Measurements from ENCODE around the gene SART3.
"Not testable (repeated sequence)": the region's sequence is repeated elsewhere in the genome, so short reads cannot be mapped to it uniquely, and the experiment has no call there.

Gene SART3

DNA sequence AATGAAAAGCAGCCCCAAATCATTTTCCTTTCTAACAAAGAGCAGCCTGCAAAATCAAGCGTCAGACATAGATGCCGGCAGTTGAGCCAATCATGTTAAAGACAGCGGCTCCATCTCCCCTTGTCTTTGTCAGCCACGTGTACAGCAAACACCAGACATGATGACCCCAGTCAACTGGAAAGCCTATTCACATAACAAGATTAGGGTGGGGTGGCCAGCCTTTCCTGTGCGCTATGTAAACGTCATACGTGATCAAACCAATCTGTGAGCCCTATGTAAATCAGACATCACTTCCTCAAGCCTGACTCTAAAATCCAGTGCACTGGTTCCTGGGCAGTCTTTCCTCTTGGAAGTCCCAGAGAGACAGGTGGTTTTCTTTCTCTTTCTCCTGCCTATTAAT is 55.8 kb downstream of the SART3 start:
- Mint-ChIP-seq H3K27ac (no peak overlapping the region), H3K4me1 (ENCODE audit: low read depth) (no peaks in the 10 kb centered on the region), H3K4me3 (no peak overlapping the region), H3K27me3 (ENCODE audit: low read depth) (no peaks in the 10 kb centered on the region), H3K9me3 (peaks cover 33% of the 10 kb centered on the region), H3K36me3 (ENCODE audit: low read depth) (no peaks in the 10 kb centered on the region)
- DNase-seq (ENCODE audit: low spot score), result no peak

DNA sequence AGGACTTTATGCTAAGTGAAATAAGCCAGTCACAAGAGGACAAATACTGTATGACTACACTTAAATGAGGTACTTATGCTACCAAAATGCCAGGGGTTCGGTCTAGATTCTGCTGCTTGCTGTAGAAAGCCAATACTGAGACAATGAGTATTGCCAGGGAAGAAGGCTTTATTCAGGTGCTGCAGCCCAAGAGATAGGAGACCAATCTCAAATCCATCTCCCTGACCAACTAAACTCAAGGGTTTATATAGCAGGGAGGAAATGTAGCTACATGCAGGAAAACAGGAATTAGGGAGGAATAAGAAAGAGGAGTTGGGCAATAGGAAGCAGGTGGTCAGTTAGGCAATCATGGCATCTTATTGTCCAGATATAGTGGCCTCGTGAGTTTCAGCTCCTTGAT is 58.1 kb downstream of the SART3 start:
- Mint-ChIP-seq H3K4me3 (no peak overlapping the region), H3K9me3 (peaks cover 33% of the 10 kb centered on the region), H3K36me3 (ENCODE audit: low read depth) (no peaks in the 10 kb centered on the region), H3K4me1 (ENCODE audit: low read depth) (no peaks in the 10 kb centered on the region), H3K27me3 (ENCODE audit: low read depth) (no peaks in the 10 kb centered on the region), H3K27ac (no peak overlapping the region)
- DNase-seq (ENCODE audit: low spot score), result no peak

- Mint-ChIP-seq H3K27ac (no peak overlapping the region), H3K27me3 (ENCODE audit: low read depth) (peaks cover 6% of the 10 kb centered on the region), H3K4me3 (no peak overlapping the region), H3K36me3 (ENCODE audit: low read depth) (no peaks in the 10 kb centered on the region), H3K4me1 (ENCODE audit: low read depth) (no peaks in the 10 kb centered on the region), H3K9me3 (peaks cover 13% of the 10 kb centered on the region)
- no peak for DNase-seq (ENCODE audit: low spot score)
These were observed 62.8 kb downstream of the SART3 start for GRCh38 chr12:108498136-108498535.

- Mint-ChIP-seq H3K4me1 (ENCODE audit: low read depth) (no peaks in the 10 kb centered on the region), H3K27me3 (ENCODE audit: low read depth) (peaks cover 6% of the 10 kb centered on the region), H3K27ac (no peak overlapping the region), H3K4me3 (no peak overlapping the region), H3K36me3 (ENCODE audit: low read depth) (no peaks in the 10 kb centered on the region), H3K9me3 (no peaks in the 10 kb centered on the region)
- no peak for DNase-seq (ENCODE audit: low spot score)
These were observed 65.0 kb downstream of the SART3 start for GRCh38 chr12:108495823-108496579.

DNA sequence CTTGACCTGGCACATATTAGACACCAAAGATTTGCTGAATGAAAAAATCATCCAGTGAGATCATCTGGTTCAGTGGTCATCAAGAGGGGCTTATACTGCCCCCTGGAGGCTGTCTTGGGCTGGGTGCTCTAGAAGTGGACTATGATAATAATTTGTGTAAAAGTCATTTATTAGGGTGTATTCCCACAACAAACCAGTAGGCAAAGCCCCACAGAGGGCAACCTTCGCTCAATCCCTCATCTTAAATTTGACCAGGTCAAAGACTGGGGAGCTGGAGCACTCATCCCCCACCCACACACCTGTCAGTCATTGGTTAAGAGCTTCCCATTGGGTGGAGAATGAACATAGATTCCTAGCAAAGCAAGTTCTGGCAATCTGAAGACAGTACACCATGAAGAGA is 65.9 kb downstream of the SART3 start:
- DNase-seq (ENCODE audit: low spot score), result no peak
- no peaks in the 10 kb centered on the region for H3K9me3 Mint-ChIP-seq
- no peaks in the 10 kb centered on the region for H3K4me1 Mint-ChIP-seq (ENCODE audit: low read depth)
- H3K4me3 Mint-ChIP-seq, result no peak overlapping the region
- peaks cover 6% of the 10 kb centered on the region for H3K27me3 Mint-ChIP-seq (ENCODE audit: low read depth)
- H3K36me3 Mint-ChIP-seq (ENCODE audit: low read depth), result no peaks in the 10 kb centered on the region
- H3K27ac Mint-ChIP-seq, result no peak overlapping the region

DNA sequence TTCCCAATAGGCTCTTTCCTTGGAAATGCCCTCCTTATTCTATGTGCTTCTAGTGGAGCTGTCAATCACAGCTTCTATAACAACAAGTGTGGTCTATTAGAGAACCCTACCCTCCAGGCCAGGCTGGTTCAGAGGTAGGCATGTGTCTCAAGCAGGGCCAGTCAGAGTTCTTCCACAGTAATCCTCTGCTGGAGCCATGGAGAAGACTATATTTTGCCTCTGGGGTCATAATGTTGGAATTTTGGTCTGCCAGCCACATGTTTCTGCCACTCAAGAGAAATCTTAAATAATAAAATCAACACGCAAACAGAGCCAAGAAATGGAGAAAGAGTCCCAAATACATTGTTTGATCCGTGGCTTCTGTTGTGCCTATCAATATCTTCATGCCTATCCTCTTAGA is 69.7 kb downstream of the SART3 start:
- no peaks in the 10 kb centered on the region for H3K36me3 Mint-ChIP-seq (ENCODE audit: low read depth)
- H3K27me3 Mint-ChIP-seq (ENCODE audit: low read depth), result peaks cover 6% of the 10 kb centered on the region
- H3K4me3 Mint-ChIP-seq, result no peak overlapping the region
- no peaks in the 10 kb centered on the region for H3K4me1 Mint-ChIP-seq (ENCODE audit: low read depth)
- H3K9me3 Mint-ChIP-seq, result peaks cover 7% of the 10 kb centered on the region
- no peak overlapping the region for H3K27ac Mint-ChIP-seq
- DNase-seq (ENCODE audit: low spot score), result no peak

DNA sequence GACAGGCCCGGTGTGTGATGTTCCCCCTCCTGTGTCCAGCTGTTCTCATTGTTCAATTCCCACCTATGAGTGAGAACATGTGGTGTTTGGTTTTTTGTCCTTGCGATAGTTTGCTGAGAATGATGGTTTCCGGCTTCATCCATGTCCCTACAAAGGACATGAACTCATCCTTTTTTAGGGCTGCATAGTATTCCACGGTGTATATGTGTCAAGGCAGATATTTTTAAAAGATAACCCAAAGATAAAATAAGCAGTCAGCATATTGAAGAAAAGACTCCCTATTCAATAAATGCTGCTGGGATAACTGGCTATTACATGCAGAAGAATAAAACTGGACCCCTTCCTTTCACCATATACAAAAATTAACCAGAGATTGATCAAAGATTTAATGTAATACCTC is 73.9 kb downstream of the SART3 start:
- H3K27me3 Mint-ChIP-seq (ENCODE audit: low read depth); H3K4me3 Mint-ChIP-seq; H3K27ac Mint-ChIP-seq; H3K4me1 Mint-ChIP-seq (ENCODE audit: low read depth); H3K9me3 Mint-ChIP-seq; H3K36me3 Mint-ChIP-seq (ENCODE audit: low read depth); DNase-seq (ENCODE audit: low spot score): not testable (repeated sequence)

DNA sequence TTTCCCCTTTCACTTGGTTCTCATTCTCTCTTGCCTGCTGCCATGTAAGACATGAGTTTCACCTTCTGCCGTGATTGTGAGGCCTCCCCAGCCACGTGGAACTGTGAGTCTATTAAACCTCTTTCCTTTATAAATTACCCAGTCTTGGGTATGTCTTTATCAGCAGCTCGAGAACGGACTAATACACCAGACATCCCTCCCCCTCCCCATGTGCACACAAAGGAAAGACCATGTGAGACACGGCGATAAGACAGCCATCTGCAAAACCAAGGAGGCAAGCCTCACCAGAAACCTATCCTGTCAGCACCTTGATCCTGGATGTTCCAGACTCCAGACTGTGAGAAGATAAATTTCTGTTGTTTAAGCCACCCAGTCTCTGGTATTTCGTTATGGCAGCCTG is 75.6 kb downstream of the SART3 start:
- H3K4me3 Mint-ChIP-seq; H3K27ac Mint-ChIP-seq; H3K9me3 Mint-ChIP-seq; DNase-seq (ENCODE audit: low spot score); H3K36me3 Mint-ChIP-seq (ENCODE audit: low read depth); H3K27me3 Mint-ChIP-seq (ENCODE audit: low read depth); H3K4me1 Mint-ChIP-seq (ENCODE audit: low read depth): not testable (repeated sequence)

- Mint-ChIP-seq H3K4me1 (ENCODE audit: low read depth) (no peaks in the 10 kb centered on the region), H3K9me3 (peaks cover 7% of the 10 kb centered on the region), H3K4me3 (no peak overlapping the region), H3K36me3 (ENCODE audit: low read depth) (no peaks in the 10 kb centered on the region), H3K27ac (no peak overlapping the region), H3K27me3 (ENCODE audit: low read depth) (peaks cover 4% of the 10 kb centered on the region)
- no peak for DNase-seq (ENCODE audit: low spot score)
These were observed 76.1 kb downstream of the SART3 start for GRCh38 chr12:108484845-108485244.

GRCh38 chr12:108484431-108484830 is 76.5 kb downstream of the SART3 start:
- H3K27ac Mint-ChIP-seq, result no peak overlapping the region
- H3K27me3 Mint-ChIP-seq (ENCODE audit: low read depth), result peaks cover 4% of the 10 kb centered on the region

DNA sequence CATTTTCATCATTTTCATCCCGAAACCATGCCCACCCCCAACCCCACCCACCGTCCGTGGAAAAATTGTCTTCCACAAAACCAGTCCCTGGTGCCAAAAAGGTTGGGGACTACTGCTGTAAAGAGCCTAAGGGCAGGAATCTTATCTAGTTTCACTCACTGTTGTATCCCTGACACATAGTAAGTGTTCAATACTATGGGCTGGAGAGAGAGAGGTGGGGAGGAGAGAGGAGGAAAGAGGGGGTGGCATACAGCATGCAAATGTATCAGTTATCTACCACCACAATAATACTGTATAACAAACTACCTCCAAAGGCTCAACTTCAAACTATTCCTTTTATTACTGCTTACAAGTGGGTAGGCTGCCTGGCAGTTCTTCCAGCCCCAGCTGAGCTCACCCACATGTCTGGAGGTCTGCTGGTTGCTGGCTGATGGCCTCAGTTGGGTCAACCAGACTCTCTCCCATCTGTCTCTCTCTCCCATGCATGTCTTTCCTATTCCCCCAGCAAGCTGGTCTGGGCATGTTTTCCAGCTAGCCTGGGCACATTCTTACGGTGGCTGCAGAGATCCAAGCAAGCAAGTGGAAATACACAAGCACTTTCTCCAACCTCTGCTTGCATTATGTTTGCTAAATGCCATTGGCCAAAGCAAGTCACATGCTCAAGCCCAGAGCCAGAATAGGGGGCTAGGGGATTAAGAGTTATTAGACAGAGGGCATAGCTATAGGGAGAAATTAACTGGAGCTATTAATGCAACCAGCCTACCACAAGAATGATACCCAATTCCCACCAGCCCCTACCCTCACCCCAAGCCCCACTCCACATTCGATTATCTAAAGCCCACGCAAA is 77.5 kb downstream of the SART3 start:
- Mint-ChIP-seq H3K27me3 (ENCODE audit: low read depth) (peaks cover 4% of the 10 kb centered on the region), H3K9me3 (peaks cover 7% of the 10 kb centered on the region), H3K36me3 (ENCODE audit: low read depth) (no peaks in the 10 kb centered on the region), H3K4me1 (ENCODE audit: low read depth) (no peaks in the 10 kb centered on the region), H3K4me3 (no peak overlapping the region), H3K27ac (no peak overlapping the region)
- no peak for DNase-seq (ENCODE audit: low spot score)

More at GRCh38 chr12:108484431-108484830, 76.5 kb downstream of the SART3 start:
- no peaks in the 10 kb centered on the region for H3K4me1 Mint-ChIP-seq (ENCODE audit: low read depth)
- no peak for DNase-seq (ENCODE audit: low spot score)
- H3K4me3 Mint-ChIP-seq, result no peak overlapping the region
- H3K9me3 Mint-ChIP-seq, result peaks cover 7% of the 10 kb centered on the region
- no peaks in the 10 kb centered on the region for H3K36me3 Mint-ChIP-seq (ENCODE audit: low read depth)

GRCh38 chr12:108482717-108483212 is 78.2 kb downstream of the SART3 start:
- Mint-ChIP-seq H3K9me3 (peaks cover 7% of the 10 kb centered on the region), H3K27ac (no peak overlapping the region), H3K4me3 (no peak overlapping the region), H3K36me3 (ENCODE audit: low read depth) (no peaks in the 10 kb centered on the region), H3K27me3 (ENCODE audit: low read depth) (peaks cover 4% of the 10 kb centered on the region), H3K4me1 (ENCODE audit: low read depth) (no peaks in the 10 kb centered on the region)
- no peak for DNase-seq (ENCODE audit: low spot score)

GRCh38 chr12:108479364-108480070 is 81.5 kb downstream of the SART3 start:
- Mint-ChIP-seq H3K27ac (no peak overlapping the region), H3K36me3 (ENCODE audit: low read depth) (no peaks in the 10 kb centered on the region), H3K9me3 (no peaks in the 10 kb centered on the region), H3K4me1 (ENCODE audit: low read depth) (no peaks in the 10 kb centered on the region), H3K4me3 (no peak overlapping the region), H3K27me3 (ENCODE audit: low read depth) (peaks cover 4% of the 10 kb centered on the region)
- no peak for DNase-seq (ENCODE audit: low spot score)

Measured in T-helper 2 cell treated with Interferon-gamma antibody and Interleukin-4, amounts not matched to agents 5 μg/mL and 100 μg/mL, for 36 hours (primary cell).